Activated T-helper 1 cell treated with anti-CD3 and anti-CD28 coated beads, Interleukin-12 subunit alpha, Interleukin-12 subunit beta, Interleukin-2, Interleukin-4 antibody, amounts not matched to agents 30 ng/mL and 10 ng/mL and 1 ng/mL, durations not matched to agents 14 hours and 24 hours and 36 hours (primary cell): ENCODE measurements around the gene RPS27. TPM values are rescaled to one million over a fixed set of nuclear protein-coding genes. Genes with fewer than 3 reads are reported as not detected.

Experiments used
- DNase-seq: peaks from one replicate; pipeline ENCODE4 v3.0.0; 2021; ENCODE audit warnings: low spot score
- H3K27ac Mint-ChIP-seq: one replicate; pipeline ENCODE4 v1.8.0; 2021; ENCODE audit warnings: mild to moderate bottlenecking, mixed read lengths
- H3K27me3 Mint-ChIP-seq: one replicate; pipeline ENCODE4 v1.8.0; 2022; ENCODE audit warnings: mild to moderate bottlenecking, moderate library complexity, mixed read lengths; ENCODE audit not compliant: insufficient read depth
- H3K36me3 Mint-ChIP-seq: one replicate; pipeline ENCODE4 v1.8.0; 2021; ENCODE audit warnings: low read depth, mixed read lengths
- H3K4me1 Mint-ChIP-seq: one replicate; pipeline ENCODE4 v1.8.0; 2021; ENCODE audit warnings: low read depth, mixed read lengths
- H3K4me3 Mint-ChIP-seq: one replicate; pipeline ENCODE4 v1.8.0; 2021; ENCODE audit warnings: mild to moderate bottlenecking, moderate library complexity, mixed read lengths
- H3K9me3 Mint-ChIP-seq: one replicate; pipeline ENCODE4 v1.8.0; 2021; ENCODE audit warnings: mixed read lengths
- intact Hi-C: fragments of 100-400 bp; cut with micrococcal nuclease; formaldehyde crosslinking; loops from one replicate; pipeline ENCODE4 v1.15.1; 2024
- total RNA-seq: library from RNA; stranded (reverse); gene quantifications from 2 replicates; pipeline ENCODE4 v1.2.3, GENCODE V29; 2022

The RPS27 gene
- total RNA-seq, 1 donor from 2014 or later, result 1,349 TPM

GRCh38 chr1:153963850-153964331, 26.7 kb upstream of the RPS27 start:
- Mint-ChIP-seq H3K27me3 (no peaks in the 10 kb centered on the region), H3K4me1 (peaks cover 68% of the 10 kb centered on the region), H3K4me3 (peak overlapping the region; percentile 85), H3K36me3 (peaks cover 18% of the 10 kb centered on the region), H3K27ac (peak overlapping the region; percentile 85), H3K9me3 (peaks cover 3% of the 10 kb centered on the region)
- intact Hi-C loops, result loop anchor here (1.0 to 10.0 kb wide), 7 partner anchors 13 to 419 kb away; partner anchors contain the start of genes DENND4B, JTB, RPS27 and S100A3
- DNase-seq, result no peak

- DNase-seq, result peak; percentile 80
These were observed 23.2 kb upstream of the RPS27 start, which contains the start of gene CREB3L4 for GRCh38 chr1:153967107-153967999. CREB3L4 (plus strand) TSS chr1:153967902; CDS start chr1:153968526, 624 bp downstream.

GRCh38 chr1:153968000-153968363, 22.6 kb upstream of the RPS27 start:
- Mint-ChIP-seq H3K27ac (peak overlapping the region; percentile 95), H3K36me3 (peaks cover 16% of the 10 kb centered on the region), H3K9me3 (peaks cover 3% of the 10 kb centered on the region), H3K4me3 (peak overlapping the region; percentile 97), H3K4me1 (peaks cover 52% of the 10 kb centered on the region), H3K27me3 (no peaks in the 10 kb centered on the region)
- intact Hi-C loops, result loop anchor here (1.0 to 10.0 kb wide), 8 partner anchors 9 to 423 kb away; partner anchors contain the start of genes CRTC2, JTB, RAB13 and RPS27
- DNase-seq, result no peak

More at GRCh38 chr1:153967107-153967999, 23.2 kb upstream of the RPS27 start, which contains the start of gene CREB3L4:
- Mint-ChIP-seq H3K4me3 (peak within 1 kb of the TSS; percentile 97), H3K27me3 (no peaks in the 10 kb centered on the region), H3K36me3 (peaks cover 12% of the 10 kb centered on the region), H3K9me3 (peaks cover 3% of the 10 kb centered on the region), H3K4me1 (peaks cover 52% of the 10 kb centered on the region), H3K27ac (peak within 1 kb of the TSS; percentile 95)
- intact Hi-C loops, result loop anchor here (1.0 to 10.0 kb wide), 8 partner anchors 9 to 423 kb away; partner anchors contain the start of genes CRTC2, JTB, RAB13 and RPS27

- DNase-seq, result no peak
- Mint-ChIP-seq H3K4me1 (peaks cover 54% of the 10 kb centered on the region), H3K36me3 (peaks cover 20% of the 10 kb centered on the region), H3K9me3 (peaks cover 3% of the 10 kb centered on the region), H3K27ac (no peak overlapping the region), H3K4me3 (peak overlapping the region; percentile 97), H3K27me3 (no peaks in the 10 kb centered on the region)
- intact Hi-C loops, result loop anchor here (10.0 kb wide), 1 partner anchor 424 kb away; the partner anchor contains the start of genes S100A3, S100A4 and S100A5
These were observed 22.2 kb upstream of the RPS27 start for GRCh38 chr1:153968408-153968807.

- peak overlapping the region; percentile 97 for H3K4me3 Mint-ChIP-seq
- no peak overlapping the region for H3K27ac Mint-ChIP-seq
- H3K9me3 Mint-ChIP-seq, result peaks cover 3% of the 10 kb centered on the region
- H3K36me3 Mint-ChIP-seq, result peaks cover 24% of the 10 kb centered on the region
- peaks cover 51% of the 10 kb centered on the region for H3K4me1 Mint-ChIP-seq
- no peak for DNase-seq
- intact Hi-C loops, result loop anchor here (10.0 kb wide), 1 partner anchor 424 kb away; the partner anchor contains the start of genes S100A3, S100A4 and S100A5
- H3K27me3 Mint-ChIP-seq, result no peaks in the 10 kb centered on the region
These were observed 21.6 kb upstream of the RPS27 start for GRCh38 chr1:153968972-153969371.

- Mint-ChIP-seq H3K9me3 (peaks cover 3% of the 10 kb centered on the region), H3K36me3 (peaks cover 34% of the 10 kb centered on the region), H3K27me3 (no peaks in the 10 kb centered on the region), H3K4me1 (peaks cover 50% of the 10 kb centered on the region), H3K4me3 (no peak overlapping the region), H3K27ac (no peak overlapping the region)
- intact Hi-C loops, result no loop called here
- no peak for DNase-seq
These were observed 20.2 kb upstream of the RPS27 start for GRCh38 chr1:153970346-153970745.

- H3K27me3 Mint-ChIP-seq, result no peaks in the 10 kb centered on the region
- H3K4me1 Mint-ChIP-seq, result peaks cover 38% of the 10 kb centered on the region
- no peak overlapping the region for H3K27ac Mint-ChIP-seq
- DNase-seq, result no peak
- H3K36me3 Mint-ChIP-seq, result peaks cover 40% of the 10 kb centered on the region
- H3K4me3 Mint-ChIP-seq, result no peak overlapping the region
- intact Hi-C loops, result no loop called here
- no peaks in the 10 kb centered on the region for H3K9me3 Mint-ChIP-seq
These were observed 17.5 kb upstream of the RPS27 start for GRCh38 chr1:153973071-153973470.

- H3K4me1 Mint-ChIP-seq, result peaks cover 38% of the 10 kb centered on the region
- intact Hi-C loops, result no loop called here
- no peak overlapping the region for H3K4me3 Mint-ChIP-seq
- H3K27ac Mint-ChIP-seq, result no peak overlapping the region
- no peaks in the 10 kb centered on the region for H3K27me3 Mint-ChIP-seq
- no peak for DNase-seq
- H3K36me3 Mint-ChIP-seq, result peaks cover 40% of the 10 kb centered on the region
- no peaks in the 10 kb centered on the region for H3K9me3 Mint-ChIP-seq
These were observed 17.0 kb upstream of the RPS27 start for GRCh38 chr1:153973525-153973924.

GRCh38 chr1:153976819-153977249, 13.7 kb upstream of the RPS27 start:
- peak overlapping the region; percentile 95 for H3K27ac Mint-ChIP-seq
- H3K27me3 Mint-ChIP-seq, result no peaks in the 10 kb centered on the region
- DNase-seq, result no peak
- intact Hi-C loops, result loop anchor here (1.0 to 5.0 kb wide), 10 partner anchors 9 to 306 kb away; partner anchors contain the start of genes CREB3L4, CRTC2, DENND4B and GATAD2B
- no peaks in the 10 kb centered on the region for H3K9me3 Mint-ChIP-seq
- H3K4me3 Mint-ChIP-seq, result peak overlapping the region; percentile 94
- H3K36me3 Mint-ChIP-seq, result peaks cover 40% of the 10 kb centered on the region
- peaks cover 40% of the 10 kb centered on the region for H3K4me1 Mint-ChIP-seq

GRCh38 chr1:153977250-153978240, 13.0 kb upstream of the RPS27 start, which contains the start of gene JTB:
JTB (minus strand) TSS chr1:153977674; CDS start chr1:153977252, 422 bp downstream.
- Mint-ChIP-seq H3K36me3 (peaks cover 36% of the 10 kb centered on the region), H3K4me3 (peak within 1 kb of the TSS; percentile 94), H3K9me3 (no peaks in the 10 kb centered on the region), H3K27ac (peak within 1 kb of the TSS; percentile 95), H3K4me1 (peaks cover 33% of the 10 kb centered on the region), H3K27me3 (no peaks in the 10 kb centered on the region)
- DNase-seq, result peak; percentile 80
- intact Hi-C loops, result loop anchor here (1.0 to 5.0 kb wide), 10 partner anchors 9 to 306 kb away; partner anchors contain the start of genes CREB3L4, CRTC2, DENND4B and GATAD2B

GRCh38 chr1:153978274-153978909, 12.2 kb upstream of the RPS27 start:
- Mint-ChIP-seq H3K36me3 (peaks cover 29% of the 10 kb centered on the region), H3K27ac (peak overlapping the region; percentile 86), H3K4me1 (peaks cover 25% of the 10 kb centered on the region), H3K4me3 (peak overlapping the region; percentile 94), H3K27me3 (no peaks in the 10 kb centered on the region), H3K9me3 (no peaks in the 10 kb centered on the region)
- DNase-seq, result no peak
- intact Hi-C loops, result loop anchor here (5.0 kb wide), 1 partner anchor 251 kb away; the partner anchor contains the start of gene INTS3
